ENCODE measurements around the gene SLC17A2. TPM values are rescaled to one million over a fixed set of nuclear protein-coding genes. Genes with fewer than 3 reads are reported as not detected.

The SLC17A2 gene
- total and polyA plus RNA-seq, 2 of the 4 experiments (the other 2 are of a cell fraction) = not detected

DNA sequence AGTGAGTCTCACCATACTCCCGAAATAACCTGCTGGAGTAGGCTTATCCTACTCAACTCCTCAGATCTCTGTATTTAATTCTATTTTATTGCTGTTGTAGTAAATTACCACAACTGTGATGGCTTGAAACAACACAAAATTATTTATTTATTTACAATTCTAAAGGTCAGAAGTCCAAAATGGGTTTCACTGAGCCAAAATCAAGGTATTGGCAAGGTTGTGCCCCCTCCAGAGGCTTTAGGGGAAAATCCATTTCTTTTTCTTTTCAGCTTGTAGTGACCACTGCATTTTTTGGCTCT, 869 bp upstream of the SLC17A2 start:
- Histone ChIP-seq H2BK20ac (ENCODE audit: low read depth, low read length) (no peak overlapping the region), H3K4me2 (ENCODE audit: low read depth, low read length) (no peak overlapping the region), H2BK120ac (ENCODE audit: low read depth, low read length) (no peak overlapping the region), H3K27me3 (ENCODE audit: control insufficient read depth, insufficient read depth, low read length) (no peaks in the 10 kb centered on the region; the same call in 1 of the 2 replicates), H3K9ac (ENCODE audit: low read depth, low read length) (no peak overlapping the region), H2BK15ac (ENCODE audit: low read depth, low read length) (no peak overlapping the region), H3K56ac (ENCODE audit: extremely low read depth, insufficient read depth, low read length) (no peak overlapping the region), H4K8ac (ENCODE audit: low read depth in 2 of 2, low read length in 2 of 2) (no peak overlapping the region), H3K9me3 (ENCODE audit: control insufficient read depth, insufficient read depth, low read length) (no peaks in the 10 kb centered on the region), H2BK5ac (ENCODE audit: low read depth, low read length, poor library complexity, severe bottlenecking) (no peak overlapping the region), H4K91ac (ENCODE audit: insufficient read depth, low read depth, low read length) (no peak overlapping the region), H3K27ac (ENCODE audit: insufficient read depth, low read length) (no peak overlapping the region), H3K9me1 (ENCODE audit: insufficient read depth, low read length) (no peaks in the 10 kb centered on the region), H4K20me1 (ENCODE audit: insufficient read depth, low read length) (no peaks in the 10 kb centered on the region), H4K5ac (ENCODE audit: low read depth, low read length) (no peak overlapping the region), H3K23ac (ENCODE audit: low read depth, low read length) (no peak overlapping the region), H3K14ac (replicated peaks; ENCODE audit: low read depth, low read length) (no peak overlapping the region), H2AK5ac (ENCODE audit: low read depth, low read length) (no peak overlapping the region), H3K4me3 (ENCODE audit: insufficient read depth, low read depth, low read length) (no peak overlapping the region), H3K4me1 (ENCODE audit: control insufficient read depth, insufficient read depth, low read length) (no peaks in the 10 kb centered on the region), H3K18ac (ENCODE audit: low read depth, low read length) (no peak overlapping the region), H2AK9ac (replicated peaks; ENCODE audit: low read depth, low read length, poor library complexity) (no peak overlapping the region), H2AFZ (replicated peaks; ENCODE audit: low read length, poor library complexity) (no peak overlapping the region), H3K79me1 (ENCODE audit: low read depth in 1 of 2, low read length in 2 of 2) (no peaks in the 10 kb centered on the region), H3K4ac (ENCODE audit: low read depth, low read length) (no peak overlapping the region), H3K36me3 (ENCODE audit: control insufficient read depth, insufficient read depth, low read length) (no peaks in the 10 kb centered on the region)
- CTCF ChIA-PET = no interaction called here
- DNase-seq = no peak
- ATAC-seq (ENCODE audit: low read depth) = no peak
- no CpG with 5 or more reads among the region's 1 CpG for WGBS, 2 experiments (ENCODE audit: extremely low coverage in 2 of 2, insufficient read length in 1 of 2)
- BruUV-seq (replicated peaks) = no TSS peak
- TF ChIP-seq MAZ (IDR thresholded peaks at IDR 0.05; ENCODE audit: borderline replicate concordance, low read depth, low read length) = no peak
- no peak for TF ChIP-seq RAD21 (IDR thresholded peaks at IDR 0.05; ENCODE audit: low read length)
- no peak for TF ChIP-seq ELK1 (IDR thresholded peaks at IDR 0.05; ENCODE audit: borderline replicate concordance, low read depth, low read length)
- no peak for TF ChIP-seq BHLHE40 (IDR thresholded peaks at IDR 0.05; ENCODE audit: low read depth, low read length)
- no peak for TF ChIP-seq USF2 (IDR thresholded peaks at IDR 0.05; ENCODE audit: low read depth, low read length)
- no peak for TF ChIP-seq CHD1 (IDR thresholded peaks at IDR 0.05; ENCODE audit: low read depth, low read length)
- no peak for TF ChIP-seq RFX5 (IDR thresholded peaks at IDR 0.05; ENCODE audit: low read depth, low read length)
- TF ChIP-seq CEBPB (IDR thresholded peaks at IDR 0.05; ENCODE audit: low read depth, low read length) = no peak
- TF ChIP-seq CTCF (conservative IDR thresholded peaks at IDR 0.05; ENCODE audit: low read depth, low read length) = no peak
- no peak for TF ChIP-seq POLR2A (IDR thresholded peaks at IDR 0.05; ENCODE audit: low read depth, low read length)
- TF ChIP-seq NFE2L2 (IDR thresholded peaks at IDR 0.05; ENCODE audit: low read depth, low read length) = no peak
- no peak for TF ChIP-seq SMC3 (IDR thresholded peaks at IDR 0.05; ENCODE audit: low read depth, low read length)
- TF ChIP-seq FOS (IDR thresholded peaks at IDR 0.05; ENCODE audit: low read depth, low read length) = no peak
- TF ChIP-seq MAFK (IDR thresholded peaks at IDR 0.05; ENCODE audit: low read depth, low read length) = no peak
- in situ Hi-C loops (cut with MboI; ENCODE audit: low sequenced_read_pairs) = no loop called here
- POLR2A ChIA-PET (ENCODE audit: unreplicated experiment) = no interaction called here
- dilution Hi-C loops (cut with HindIII; ENCODE audit: low sequenced_read_pairs, unreplicated experiment) = no loop called here
- intact Hi-C loops (cut with micrococcal nuclease) = no loop called here

Measured in IMR-90 (cell line).